IMR-90 (cell line): ENCODE measurements around the gene PCBP3. TPM values are rescaled to one million over a fixed set of nuclear protein-coding genes. Genes with fewer than 3 reads are reported as not detected.

ENCODE experiments used
- ATAC-seq: fragments of 200-7000 bp; cut with Tn5 transposase; 2 replicates; pipeline ENCODE4 v1.9.1; 2020; ENCODE audit warnings: low read depth, mild to moderate bottlenecking, moderate library complexity
- BruUV-seq: library from RNA; stranded (reverse); fragments of 400-500 nt; replicated peaks from 2 replicates; lab custom pipeline; 2021; lab: Mats Ljungman, UMichigan
- CTCF ChIA-PET: fragments of 300-600 bp; formaldehyde crosslinking; extraction: SDS; loops from one replicate; lab custom pipeline; 2021; ENCODE audit warnings: antibody characterized with exemption; lab: Yijun Ruan, JAX
- POLR2A ChIA-PET: fragments of 300-600 bp; sonication (Branson Sonifier 250); formaldehyde crosslinking; loops from one replicate; lab custom pipeline; 2022; ENCODE audit warnings: antibody characterized with exemption; ENCODE audit not compliant: unreplicated experiment; lab: Charles Lee
- DNase-seq: peaks from one replicate; pipeline ENCODE4 v3.0.0; 2013
- H2AFZ ChIP-seq: replicated peaks from 2 replicates; pipeline ENCODE3; 2013; ENCODE audit warnings: low read length, mild to moderate bottlenecking; ENCODE audit not compliant: poor library complexity
- H2AK5ac ChIP-seq: 2 replicates; pipeline ENCODE4 v1.6.1; 2013; ENCODE audit warnings: low read depth, low read length, inconsistent platforms
- H2AK9ac ChIP-seq: replicated peaks from 2 replicates; pipeline ENCODE3; 2013; ENCODE audit warnings: mild to moderate bottlenecking, low read depth, low read length, moderate library complexity; ENCODE audit not compliant: poor library complexity
- H2BK120ac ChIP-seq: 2 replicates; pipeline ENCODE4 v1.6.1; 2013; ENCODE audit warnings: low read depth, low read length, inconsistent platforms
- H2BK15ac ChIP-seq: 3 replicates; pipeline ENCODE4 v1.6.1; 2013; ENCODE audit warnings: low read depth, low read length, inconsistent platforms
- H2BK20ac ChIP-seq: 2 replicates; pipeline ENCODE4 v1.6.1; 2013; ENCODE audit warnings: low read depth, mild to moderate bottlenecking, inconsistent platforms, low read length, moderate library complexity
- H2BK5ac ChIP-seq: 2 replicates; pipeline ENCODE4 v1.6.1; 2013; ENCODE audit warnings: mild to moderate bottlenecking, low read depth, low read length, inconsistent platforms; ENCODE audit not compliant: poor library complexity, severe bottlenecking
- H3K14ac ChIP-seq: replicated peaks from 2 replicates; pipeline ENCODE4 v1.6.1; 2013; ENCODE audit warnings: low read depth, low read length, inconsistent platforms
- H3K18ac ChIP-seq: 2 replicates; pipeline ENCODE4 v1.6.1; 2013; ENCODE audit warnings: low read depth, low read length, control low read depth
- H3K23ac ChIP-seq: 2 replicates; pipeline ENCODE4 v1.6.1; 2013; ENCODE audit warnings: low read depth, low read length, inconsistent platforms
- H3K27ac ChIP-seq: 2 replicates; pipeline ENCODE4 v1.5.1; 2013; ENCODE audit warnings: mild to moderate bottlenecking, control low read depth, low read length; ENCODE audit not compliant: insufficient read depth
- H3K27me3 ChIP-seq: 2 replicates; pipeline ENCODE4 v1.6.1; 2013; ENCODE audit warnings: low read length; ENCODE audit not compliant: control insufficient read depth, insufficient read depth
- H3K36me3 ChIP-seq: 2 replicates; pipeline ENCODE4 v1.6.1; 2013; ENCODE audit warnings: low read length, mixed read lengths; ENCODE audit not compliant: control insufficient read depth, insufficient read depth
- H3K4ac ChIP-seq: 2 replicates; pipeline ENCODE4 v1.6.1; 2013; ENCODE audit warnings: low read depth, low read length, inconsistent platforms
- H3K4me1 ChIP-seq: 2 replicates; pipeline ENCODE4 v1.6.1; 2013; ENCODE audit warnings: low read length, mixed read lengths; ENCODE audit not compliant: control insufficient read depth, insufficient read depth
- H3K4me2 ChIP-seq: 2 replicates; pipeline ENCODE4 v1.6.1; 2013; ENCODE audit warnings: low read depth, mild to moderate bottlenecking, control low read depth, low read length, moderate library complexity
- H3K4me3 ChIP-seq: 2 replicates; pipeline ENCODE4 v1.5.1; 2013; ENCODE audit warnings: low read depth, mild to moderate bottlenecking, control low read depth, low read length, moderate library complexity; ENCODE audit not compliant: insufficient read depth
- H3K56ac ChIP-seq: 2 replicates; pipeline ENCODE4 v1.6.1; 2013; ENCODE audit warnings: low read length, inconsistent platforms; ENCODE audit not compliant: insufficient read depth; ENCODE audit errors: extremely low read depth
- H3K79me1 ChIP-seq, 2 experiments: 2 replicates each; pipeline ENCODE4 v1.6.1; 2013; ENCODE audit warnings: low read length in 2 of 2, inconsistent platforms in 1 of 2, low read depth in 1 of 2
- H3K9ac ChIP-seq: 2 replicates; pipeline ENCODE4 v1.6.1; 2013; ENCODE audit warnings: low read depth, low read length, control low read depth
- H3K9me1 ChIP-seq: 2 replicates; pipeline ENCODE4 v1.6.1; 2013; ENCODE audit warnings: low read length, inconsistent platforms; ENCODE audit not compliant: insufficient read depth
- H3K9me3 ChIP-seq: 2 replicates; pipeline ENCODE4 v1.6.1; 2013; ENCODE audit warnings: low read length; ENCODE audit not compliant: control insufficient read depth, insufficient read depth
- H4K20me1 ChIP-seq: 2 replicates; pipeline ENCODE4 v1.6.1; 2013; ENCODE audit warnings: low read length, inconsistent platforms; ENCODE audit not compliant: insufficient read depth
- H4K5ac ChIP-seq: 2 replicates; pipeline ENCODE4 v1.6.1; 2013; ENCODE audit warnings: mild to moderate bottlenecking, low read depth, low read length, control low read depth
- H4K8ac ChIP-seq, 2 experiments: 2 replicates each; pipeline ENCODE4 v1.6.1; 2013; ENCODE audit warnings: low read depth in 2 of 2, low read length in 2 of 2, control low read depth in 1 of 2, inconsistent platforms in 1 of 2
- H4K91ac ChIP-seq: 2 replicates; pipeline ENCODE4 v1.6.1; 2013; ENCODE audit warnings: low read depth, low read length, inconsistent platforms; ENCODE audit not compliant: insufficient read depth
- BHLHE40 ChIP-seq: fragments of 150-350 bp; IDR thresholded peaks from 2 replicates; pipeline ENCODE4 v1.6.1; 2016; ENCODE audit warnings: mild to moderate bottlenecking, low read depth, low read length
- CEBPB ChIP-seq: IDR thresholded peaks from 2 replicates; pipeline ENCODE4 v1.6.1; 2012; ENCODE audit warnings: low read depth, low read length, improper control_type of control experiment
- CTCF ChIP-seq: conservative IDR thresholded peaks from 2 replicates; pipeline ENCODE4 v1.5.1; 2012; ENCODE audit warnings: mild to moderate bottlenecking, low read depth, low read length, improper control_type of control experiment
- ELK1 ChIP-seq: fragments of 150-350 bp; IDR thresholded peaks from 2 replicates; pipeline ENCODE4 v1.6.1; 2016; ENCODE audit warnings: low read depth, mild to moderate bottlenecking, low read length, moderate library complexity, borderline replicate concordance
- FOS ChIP-seq: fragments of 150-350 bp; IDR thresholded peaks from 2 replicates; pipeline ENCODE4 v1.6.1; 2016; ENCODE audit warnings: low read depth, low read length
- MAZ ChIP-seq: IDR thresholded peaks from 2 replicates; pipeline ENCODE4 v1.6.1; 2012; ENCODE audit warnings: low read depth, mild to moderate bottlenecking, low read length, improper control_type of control experiment, moderate library complexity, borderline replicate concordance
- MXI1 ChIP-seq: IDR thresholded peaks from 2 replicates; pipeline ENCODE4 v1.6.1; 2012; ENCODE audit warnings: low read depth, mild to moderate bottlenecking, low read length, moderate library complexity, borderline replicate concordance
- NFE2L2 ChIP-seq: fragments of 150-350 bp; IDR thresholded peaks from 2 replicates; pipeline ENCODE4 v1.6.1; 2016; ENCODE audit warnings: low read depth, mild to moderate bottlenecking, low read length
- POLR2A ChIP-seq: IDR thresholded peaks from 2 replicates; pipeline ENCODE4 v1.6.1; 2012; ENCODE audit warnings: mild to moderate bottlenecking, low read depth, low read length
- RAD21 ChIP-seq: IDR thresholded peaks from 2 replicates; pipeline ENCODE4 v1.6.1; 2012; ENCODE audit warnings: low read length, improper control_type of control experiment
- RCOR1 ChIP-seq: IDR thresholded peaks from 2 replicates; pipeline ENCODE4 v1.6.1; 2012; ENCODE audit warnings: mild to moderate bottlenecking, low read length, improper control_type of control experiment; ENCODE audit not compliant: insufficient replicate concordance
- RFX5 ChIP-seq: IDR thresholded peaks from 2 replicates; pipeline ENCODE4 v1.8.0; 2012; ENCODE audit warnings: low read depth, mild to moderate bottlenecking, low read length, moderate library complexity
- SMC3 ChIP-seq: fragments of 150-350 bp; IDR thresholded peaks from 2 replicates; pipeline ENCODE4 v1.6.1; 2016; ENCODE audit warnings: low read depth, mild to moderate bottlenecking, antibody characterized with exemption, low read length, moderate library complexity
- USF2 ChIP-seq: fragments of 150-350 bp; IDR thresholded peaks from 2 replicates; pipeline ENCODE4 v1.6.1; 2017; ENCODE audit warnings: mild to moderate bottlenecking, antibody characterized with exemption, low read length, low read depth
- WGBS, 2 experiments: methylation state at CpG; one replicate each; pipeline versions ENCODE4 v1.1.5 to v1.1.7; 2013; ENCODE audit warnings: missing lambda C conversion rate in 2 of 2; ENCODE audit not compliant: insufficient read length in 1 of 2; ENCODE audit errors: extremely low coverage in 2 of 2; 5-methylcytosine and 5-hydroxymethylcytosine counted together
- dilution Hi-C: fragments of 300-500 bp; cut with HindIII; formaldehyde crosslinking; loops from one replicate; pipeline ENCODE4 v1.14.3; 2018; ENCODE audit warnings: low sequenced_read_pairs; ENCODE audit not compliant: unreplicated experiment
- in situ Hi-C: fragments of 300-500 bp; cut with MboI; formaldehyde crosslinking; loops from 3 replicates; pipeline ENCODE4 v1.14.3; 2019; ENCODE audit warnings: low sequenced_read_pairs, inconsistent platforms, mixed read lengths
- intact Hi-C: fragments of 100-400 bp; cut with micrococcal nuclease; formaldehyde crosslinking; loops from 2 replicates; pipeline ENCODE4 v1.10.0; 2022
- polyA plus RNA-seq, 3 experiments: library from polyadenylated mRNA; depleted of rRNA; stranded (reverse); fragments of >200 nt; gene quantifications; 2 replicates each; pipeline ENCODE4 v1.2.3, GENCODE V29; 2012; ENCODE audit warnings: low replicate concordance in 1 of 3
- total RNA-seq: library from RNA; depleted of rRNA; stranded (reverse); fragments of >200 nt; gene quantifications from 2 replicates; pipeline ENCODE4 v1.2.3, GENCODE V29; 2012

Gene PCBP3
- total and polyA plus RNA-seq, 2 of the 4 experiments (the other 2 are of a cell fraction), result 2.9 to 3.9 TPM

GRCh38 chr21:45959779-45960390 is 316.4 kb downstream of the PCBP3 start:
- TF ChIP-seq ELK1, result no peak
- TF ChIP-seq POLR2A, result no peak
- no peak for TF ChIP-seq MAZ
- TF ChIP-seq SMC3, result no peak
- TF ChIP-seq CTCF, result no peak
- no peak for TF ChIP-seq MXI1
- no peak for TF ChIP-seq RFX5
- no peak for TF ChIP-seq RAD21
- TF ChIP-seq NFE2L2, result no peak
- no peak for TF ChIP-seq RCOR1
- TF ChIP-seq BHLHE40, result no peak
- no peak for TF ChIP-seq CEBPB
- no peak for TF ChIP-seq USF2
- no peak for TF ChIP-seq FOS
- no peaks in the 10 kb centered on the region for H3K36me3 ChIP-seq
- H3K27me3 ChIP-seq, result no peaks in the 10 kb centered on the region
- no peak overlapping the region for H2BK15ac ChIP-seq
- H3K4me3 ChIP-seq, result no peak overlapping the region
- no peak overlapping the region for H2AK9ac ChIP-seq
- no peak for ATAC-seq
- WGBS, 2 experiments, result 83% methylated on average over 7 of the region's 11 CpGs; no CpG with 5 or more reads in 1 of the 2 experiments
- no peak overlapping the region for H2BK120ac ChIP-seq
- H3K4me1 ChIP-seq, result peaks cover 2% of the 10 kb centered on the region; the same call in 1 of the 2 replicates
- no peak overlapping the region; the same call in 1 of the 2 replicates for H3K18ac ChIP-seq
- H3K14ac ChIP-seq, result no peak overlapping the region
- DNase-seq, result no peak
- H3K27ac ChIP-seq, result no peak overlapping the region
- no peak overlapping the region for H4K5ac ChIP-seq
- no peak overlapping the region for H3K9ac ChIP-seq
- no peak overlapping the region for H3K4ac ChIP-seq
- CTCF ChIA-PET, result no interaction called here
- peak overlapping the region; percentile 19 for H2AFZ ChIP-seq
- no peak overlapping the region for H2BK20ac ChIP-seq
- BruUV-seq, result no TSS peak
- 0 out of 2 replicates have a peak, but pooled peaks cover 5% of the 10 kb centered on the region for H3K9me1 ChIP-seq
- dilution Hi-C loops, result no loop called here
- no peak overlapping the region for H4K8ac ChIP-seq
- peaks cover 10% of the 10 kb centered on the region; the same call in 1 of the 2 replicates for H3K9me3 ChIP-seq
- no peak overlapping the region for H2BK5ac ChIP-seq
- no peaks in the 10 kb centered on the region for H4K20me1 ChIP-seq
- no peak overlapping the region for H3K4me2 ChIP-seq
- H2AK5ac ChIP-seq, result no peak overlapping the region
- H4K91ac ChIP-seq, result no peak overlapping the region
- no peak overlapping the region for H3K56ac ChIP-seq
- no peak overlapping the region; the same call in 1 of the 2 replicates for H3K23ac ChIP-seq
- intact Hi-C loops, result no loop called here
- in situ Hi-C loops, result no loop called here
- H3K79me1 ChIP-seq, result no peaks in the 10 kb centered on the region
- POLR2A ChIA-PET, result no interaction called here
